NCI-H226 (cell line): ENCODE measurements around the gene PRR19.

ENCODE experiments used
- DNase-seq: peaks from one replicate; pipeline ENCODE4 v3.0.0-alpha.2; 2015

Gene PRR19

GRCh38 chr19:42303101-42303464 is 1.2 kb downstream of the PRR19 start:
- DNase-seq, result no peak

- no peak for DNase-seq
These were observed 1.9 kb downstream of the PRR19 start for GRCh38 chr19:42303876-42304275.

GRCh38 chr19:42306646-42307045 is 4.7 kb downstream of the PRR19 start:
- no peak for DNase-seq

- DNase-seq, result no peak
These were observed 7.8 kb downstream of the PRR19 start for GRCh38 chr19:42309686-42310085.

- no peak for DNase-seq
These were observed 9.7 kb downstream of the PRR19 start for GRCh38 chr19:42311657-42312056.

GRCh38 chr19:42312370-42312769 is 10.4 kb downstream of the PRR19 start:
- no peak for DNase-seq

GRCh38 chr19:42313096-42313839 is 11.3 kb downstream of the PRR19 start, which contains the start of gene TMEM145:
TMEM145 (plus strand) TSS chr19:42313309; CDS start chr19:42313377, 68 bp downstream.
- DNase-seq, result peak; percentile 33

GRCh38 chr19:42313840-42314755 is 12.2 kb downstream of the PRR19 start:
- no peak for DNase-seq

GRCh38 chr19:42315024-42315423 is 13.1 kb downstream of the PRR19 start:
- DNase-seq, result no peak

GRCh38 chr19:42316223-42317211 is 14.6 kb downstream of the PRR19 start:
- no peak for DNase-seq

GRCh38 chr19:42317535-42317934 is 15.6 kb downstream of the PRR19 start:
- DNase-seq, result no peak

GRCh38 chr19:42322305-42322704 is 20.4 kb downstream of the PRR19 start:
- no peak for DNase-seq

GRCh38 chr19:42323473-42323851 is 21.5 kb downstream of the PRR19 start:
- no peak for DNase-seq

GRCh38 chr19:42323852-42324654 is 22.1 kb downstream of the PRR19 start:
- DNase-seq, result no peak

GRCh38 chr19:42324655-42325307 is 22.8 kb downstream of the PRR19 start:
- no peak for DNase-seq

GRCh38 chr19:42325308-42325895 is 23.5 kb downstream of the PRR19 start, which contains the start of gene MEGF8:
MEGF8 (plus strand) TSS chr19:42325635; CDS start chr19:42326244, 609 bp downstream.
- peak; percentile 97 for DNase-seq

- DNase-seq, result no peak
These were observed 24.2 kb downstream of the PRR19 start for GRCh38 chr19:42325896-42326771.

- no peak for DNase-seq
These were observed 25.0 kb downstream of the PRR19 start for GRCh38 chr19:42326969-42327368.

- DNase-seq, result no peak
These were observed 25.4 kb downstream of the PRR19 start for GRCh38 chr19:42327381-42327780.

GRCh38 chr19:42328106-42328505 is 26.2 kb downstream of the PRR19 start:
- DNase-seq, result no peak
